Measurements from ENCODE around the gene SMCO1. TPM values are rescaled to one million over a fixed set of nuclear protein-coding genes. Genes with fewer than 3 reads are reported as not detected.

SMCO1 gene
- total RNA-seq, 4 donors from 2014 or later = 0.46 to 2.2 (median 1.5) TPM

DNA sequence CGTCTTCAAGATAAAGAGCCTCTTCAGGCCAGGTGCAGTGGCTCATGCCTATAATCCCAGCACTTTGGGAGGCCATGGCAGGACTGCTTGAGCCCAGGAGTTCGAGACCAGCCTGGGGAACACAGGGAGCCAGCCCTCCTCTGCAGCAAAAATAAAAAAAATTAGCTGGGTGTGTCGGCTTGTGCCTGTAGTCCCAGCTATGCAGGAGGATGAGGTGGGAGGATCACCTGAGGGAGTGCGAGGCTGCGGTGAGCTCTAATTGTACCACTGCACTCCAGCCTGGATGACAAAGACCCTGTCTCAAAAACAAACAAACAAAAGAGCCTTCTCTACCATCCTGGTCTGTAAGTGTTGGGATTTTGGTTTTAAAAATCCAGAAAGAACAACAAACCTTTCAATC lies 42.1 kb upstream of the SMCO1 start:
- H3K27ac ChIP-seq = no peak overlapping the region
- H3K4me1 ChIP-seq = peaks cover 17% of the 10 kb centered on the region in 2 donors
- H3K9me3 ChIP-seq = no peaks in the 10 kb centered on the region
- DNase-seq (no peak), ATAC-seq (no peak)
- intact Hi-C loops (cut with DNase I; ENCODE audit: low total_unique reads) = loop anchor here (10.0 kb wide), 1 partner anchor 308 kb away; the partner anchor contains the start of gene SENP5
- TF ChIP-seq, protein P1, sequence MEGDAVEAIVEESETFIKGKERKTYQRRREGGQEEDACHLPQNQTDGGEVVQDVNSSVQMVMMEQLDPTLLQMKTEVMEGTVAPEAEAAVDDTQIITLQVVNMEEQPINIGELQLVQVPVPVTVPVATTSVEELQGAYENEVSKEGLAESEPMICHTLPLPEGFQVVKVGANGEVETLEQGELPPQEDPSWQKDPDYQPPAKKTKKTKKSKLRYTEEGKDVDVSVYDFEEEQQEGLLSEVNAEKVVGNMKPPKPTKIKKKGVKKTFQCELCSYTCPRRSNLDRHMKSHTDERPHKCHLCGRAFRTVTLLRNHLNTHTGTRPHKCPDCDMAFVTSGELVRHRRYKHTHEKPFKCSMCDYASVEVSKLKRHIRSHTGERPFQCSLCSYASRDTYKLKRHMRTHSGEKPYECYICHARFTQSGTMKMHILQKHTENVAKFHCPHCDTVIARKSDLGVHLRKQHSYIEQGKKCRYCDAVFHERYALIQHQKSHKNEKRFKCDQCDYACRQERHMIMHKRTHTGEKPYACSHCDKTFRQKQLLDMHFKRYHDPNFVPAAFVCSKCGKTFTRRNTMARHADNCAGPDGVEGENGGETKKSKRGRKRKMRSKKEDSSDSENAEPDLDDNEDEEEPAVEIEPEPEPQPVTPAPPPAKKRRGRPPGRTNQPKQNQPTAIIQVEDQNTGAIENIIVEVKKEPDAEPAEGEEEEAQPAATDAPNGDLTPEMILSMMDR (IDR thresholded peaks at IDR 0.05 in 4 of 5, conservative IDR thresholded peaks at IDR 0.05 in 1 of 5) = no peak
- no peak for TF ChIP-seq POLR2A (IDR thresholded peaks at IDR 0.05)
- peaks cover 0 to 17% of the 10 kb centered on the region in 2 donors for H3K36me3 ChIP-seq
- in situ Hi-C loops (cut with MboI; ENCODE audit: low sequenced_read_pairs in 4 of 4) = loop anchor here in 1 of 4 donors (25.0 kb wide), 1 partner anchor 380 kb away; the partner anchor contains the start of gene NCBP2
- H3K27me3 ChIP-seq = no peaks in the 10 kb centered on the region
- H3K4me3 ChIP-seq = no peak overlapping the region

GRCh38 chr3:196555295-196555694 lies 40.1 kb upstream of the SMCO1 start:
- Histone ChIP-seq H3K4me3 (no peak overlapping the region), H3K4me1 (peaks cover 17% of the 10 kb centered on the region in 2 donors), H3K36me3 (peaks cover 0 to 8% of the 10 kb centered on the region in 2 donors), H3K27me3 (no peaks in the 10 kb centered on the region), H3K27ac (no peak overlapping the region), H3K9me3 (no peaks in the 10 kb centered on the region)
- ATAC-seq = no peak
- intact Hi-C loops (cut with DNase I; ENCODE audit: low total_unique reads) = loop anchor here (10.0 kb wide), 1 partner anchor 310 kb away; the partner anchor contains the start of gene SENP5
- in situ Hi-C loops (cut with MboI; ENCODE audit: low sequenced_read_pairs in 4 of 4) = loop anchor here in 1 of 4 donors (25.0 kb wide), 1 partner anchor 382 kb away; the partner anchor contains the start of gene NCBP2
- DNase-seq = no peak
- TF ChIP-seq, protein P1 (IDR thresholded peaks at IDR 0.05 in 4 of 5, conservative IDR thresholded peaks at IDR 0.05 in 1 of 5) = no peak
- no peak for TF ChIP-seq POLR2A (IDR thresholded peaks at IDR 0.05)

- TF ChIP-seq POLR2A (IDR thresholded peaks at IDR 0.05) = no peak
- TF ChIP-seq, protein P1 (IDR thresholded peaks at IDR 0.05 in 4 of 5, conservative IDR thresholded peaks at IDR 0.05 in 1 of 5) = no peak
- Histone ChIP-seq H3K36me3 (peaks cover 0 to 4% of the 10 kb centered on the region in 2 donors), H3K4me1 (peaks cover 17% of the 10 kb centered on the region in 2 donors), H3K27ac (peak overlapping the region; percentile 75 to 86 (median 81)), H3K4me3 (no peak overlapping the region), H3K27me3 (no peaks in the 10 kb centered on the region), H3K9me3 (no peaks in the 10 kb centered on the region)
- no peak for ATAC-seq
- intact Hi-C loops (cut with DNase I; ENCODE audit: low total_unique reads) (loop anchor here (10.0 kb wide), 1 partner anchor 311 kb away; the partner anchor contains the start of gene SENP5), in situ Hi-C loops (cut with MboI; ENCODE audit: low sequenced_read_pairs in 4 of 4) (loop anchor here in 1 of 4 donors (25.0 kb wide), 1 partner anchor 383 kb away; the partner anchor contains the start of gene NCBP2)
- no peak for DNase-seq
Observed at GRCh38 chr3:196554205-196554604, 39.1 kb upstream of the SMCO1 start.

DNA sequence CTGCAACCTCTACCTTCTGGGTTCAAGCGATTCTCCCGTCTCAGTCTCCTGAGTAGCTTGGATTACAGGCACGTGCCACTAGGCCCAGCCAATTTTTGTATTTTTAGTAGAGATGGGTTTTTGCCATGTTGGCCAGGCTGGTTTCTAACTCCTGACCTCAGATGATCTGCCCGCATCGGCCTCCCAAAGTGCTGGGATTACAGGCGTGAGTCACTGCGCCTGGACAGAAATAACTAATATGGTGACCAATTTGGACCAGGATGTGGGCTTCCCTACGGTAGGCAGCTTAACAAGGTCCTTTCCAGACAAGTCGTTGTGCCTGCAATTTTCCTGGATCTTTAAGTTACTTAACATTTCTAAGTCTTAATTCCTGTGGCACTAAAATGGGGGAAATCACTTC lies 38.4 kb upstream of the SMCO1 start:
- H3K36me3 ChIP-seq = peaks cover 0 to 4% of the 10 kb centered on the region in 2 donors
- intact Hi-C loops (cut with DNase I; ENCODE audit: low total_unique reads) = loop anchor here (1.0 to 10.0 kb wide), 2 partner anchors 15 to 311 kb away; partner anchors contain the start of genes FBXO45, SENP5 and WDR53
- peak overlapping the region; percentile 75 to 86 (median 81) for H3K27ac ChIP-seq
- in situ Hi-C loops (cut with MboI; ENCODE audit: low sequenced_read_pairs in 4 of 4) = loop anchor here in 1 of 4 donors (25.0 kb wide), 1 partner anchor 384 kb away; the partner anchor contains the start of gene NCBP2
- DNase-seq (peak; percentile 71 to 90), ATAC-seq (peak; percentile 98 to 99)
- no peaks in the 10 kb centered on the region for H3K9me3 ChIP-seq
- H3K4me3 ChIP-seq = no peak overlapping the region
- peak in 1 of 2 donors; percentile 20 for TF ChIP-seq POLR2A (IDR thresholded peaks at IDR 0.05)
- TF ChIP-seq, protein P1 (IDR thresholded peaks at IDR 0.05 in 4 of 5, conservative IDR thresholded peaks at IDR 0.05 in 1 of 5) = no peak
- no peaks in the 10 kb centered on the region for H3K27me3 ChIP-seq
- peaks cover 17% of the 10 kb centered on the region in 2 donors for H3K4me1 ChIP-seq
